GM19438 (cell line): ENCODE measurements around the gene PACSIN3.
"Not testable (repeated sequence)": the region's sequence is repeated elsewhere in the genome, so short reads cannot be mapped to it uniquely, and the experiment has no call there.

Experiments used
- ATAC-seq: cut with Tn5 transposase; IDR thresholded peaks from one replicate; pipeline ENCODE4 v1.9.1; 2021; ENCODE audit warnings: low read depth; ENCODE audit not compliant: unreplicated experiment

PACSIN3 gene

GRCh38 chr11:47198161-47198560 lies 11.9 kb upstream of the PACSIN3 start:
- not testable (repeated sequence) for ATAC-seq

- ATAC-seq = no peak
Observed at GRCh38 chr11:47192111-47192510, 5.9 kb upstream of the PACSIN3 start.

- not testable (repeated sequence) for ATAC-seq
Observed at GRCh38 chr11:47191137-47191536, 4.9 kb upstream of the PACSIN3 start.

- no peak for ATAC-seq
Observed at GRCh38 chr11:47189100-47189834, 3.0 kb upstream of the PACSIN3 start.

- no peak for ATAC-seq
Observed at GRCh38 chr11:47188259-47188658, 2.0 kb upstream of the PACSIN3 start.

- ATAC-seq = no peak
Observed at GRCh38 chr11:47187723-47188122, 1.5 kb upstream of the PACSIN3 start.

- no peak for ATAC-seq
Observed at GRCh38 chr11:47186700-47187695, 764 bp upstream of the PACSIN3 start.

- ATAC-seq = no peak
Observed at GRCh38 chr11:47185305-47186075, 744 bp downstream of the PACSIN3 start.

- no peak for ATAC-seq
Observed at GRCh38 chr11:47184711-47185304, 1.4 kb downstream of the PACSIN3 start.

- no peak for ATAC-seq
Observed at GRCh38 chr11:47183969-47184368, 2.3 kb downstream of the PACSIN3 start.

GRCh38 chr11:47183031-47183856 lies 3.0 kb downstream of the PACSIN3 start:
- ATAC-seq = no peak

- ATAC-seq = no peak
Observed at GRCh38 chr11:47182380-47182779, 3.9 kb downstream of the PACSIN3 start.

GRCh38 chr11:47181271-47181670 lies 5.0 kb downstream of the PACSIN3 start:
- ATAC-seq = no peak

GRCh38 chr11:47180006-47180787 lies 6.0 kb downstream of the PACSIN3 start:
- no peak for ATAC-seq

- ATAC-seq = no peak
Observed at GRCh38 chr11:47179655-47179991, 6.6 kb downstream of the PACSIN3 start.

GRCh38 chr11:47178737-47179654 lies 7.2 kb downstream of the PACSIN3 start:
- ATAC-seq = no peak

- no peak for ATAC-seq
Observed at GRCh38 chr11:47178316-47178715, 7.9 kb downstream of the PACSIN3 start.

GRCh38 chr11:47177846-47178245 lies 8.4 kb downstream of the PACSIN3 start:
- ATAC-seq = no peak
